Stimulated activated CD4-positive, alpha-beta T cell treated with anti-CD3 and anti-CD28 coated beads, TNF-alpha, amount 100 ng/mL, for 24 hours (primary cell): Measurements from ENCODE around the gene NRG3.
"Not testable (repeated sequence)": the region's sequence is repeated elsewhere in the genome, so short reads cannot be mapped to it uniquely, and the experiment has no call there.

Source experiments
- DNase-seq, 3 experiments: peaks; one replicate each; pipeline ENCODE4 v3.0.0-alpha.2; 2020; ENCODE audit warnings: low read depth in 3 of 3

Gene NRG3

GRCh38 chr10:82980321-82980720 is 1105.3 kb downstream of the NRG3 start:
- no peak for DNase-seq

DNA sequence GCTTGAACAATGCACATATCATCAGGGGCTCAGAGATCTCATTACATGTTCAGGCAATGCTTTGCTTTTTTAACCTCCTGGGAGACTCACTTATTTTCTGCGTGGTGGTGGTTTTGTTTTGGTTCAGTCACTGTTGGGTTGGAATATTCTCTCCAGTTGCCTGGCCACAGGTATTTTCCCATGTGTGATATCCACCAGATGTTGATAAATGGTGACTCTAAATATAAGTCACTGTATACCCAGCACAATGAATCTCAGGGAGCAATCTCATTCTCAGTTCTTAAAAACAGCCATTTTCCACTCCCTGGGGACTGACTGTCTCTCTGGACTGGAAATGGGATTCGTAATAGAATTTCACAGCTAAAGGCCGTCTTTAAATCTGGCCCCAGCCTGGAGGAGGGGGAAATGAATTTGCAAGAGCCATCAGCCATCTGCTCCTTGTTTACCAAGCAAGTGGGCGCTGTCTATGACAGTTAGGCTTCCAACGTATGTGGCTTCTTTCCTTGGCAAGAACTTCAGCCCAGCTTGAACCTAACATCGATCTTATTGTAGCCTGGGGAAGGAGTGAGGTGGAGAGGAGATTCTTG is 1106.2 kb downstream of the NRG3 start:
- DNase-seq: no peak

- DNase-seq: no peak
These were observed 1107.2 kb downstream of the NRG3 start for GRCh38 chr10:82982110-82982608.

GRCh38 chr10:82986216-82986615 is 1111.2 kb downstream of the NRG3 start:
- DNase-seq: no peak

DNA sequence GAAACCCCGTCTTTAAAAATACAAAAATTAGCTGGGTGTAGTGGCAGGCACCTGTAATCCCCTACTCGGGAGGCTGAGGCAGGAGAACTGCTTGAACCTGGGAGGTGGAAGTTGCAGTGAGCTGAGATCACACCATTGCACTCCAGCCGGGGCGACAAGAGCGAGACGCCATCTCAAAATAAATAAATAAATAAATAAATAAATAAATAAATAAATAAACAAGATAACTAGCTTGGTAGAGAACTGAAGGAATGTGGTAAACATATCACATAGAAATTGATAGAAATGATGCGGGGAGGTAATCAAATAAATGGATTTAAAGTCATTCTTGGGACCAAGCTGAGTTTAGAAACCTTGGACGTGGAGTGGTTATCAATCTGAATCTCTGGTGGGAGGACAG is 1131.5 kb downstream of the NRG3 start:
- DNase-seq: not testable (repeated sequence)

DNA sequence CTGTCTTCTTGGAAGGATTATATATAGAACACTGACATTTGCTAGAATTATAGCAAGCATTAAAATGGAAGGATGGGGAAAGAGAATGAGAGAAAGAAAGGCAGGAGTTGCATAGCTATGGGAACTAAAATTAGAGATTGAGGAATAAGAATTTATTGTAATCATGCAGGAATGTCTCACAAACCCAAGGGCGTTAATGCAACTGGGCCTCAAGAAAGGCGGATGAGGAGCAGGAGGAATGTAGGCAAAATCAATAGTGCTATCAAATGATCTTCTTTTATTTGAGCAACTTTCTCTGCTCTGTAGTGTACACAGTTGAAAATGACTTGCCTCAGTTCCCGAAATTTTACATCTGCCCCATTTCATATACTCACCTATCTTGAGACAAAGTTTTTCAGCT is 1132.5 kb downstream of the NRG3 start:
- no peak for DNase-seq

DNA sequence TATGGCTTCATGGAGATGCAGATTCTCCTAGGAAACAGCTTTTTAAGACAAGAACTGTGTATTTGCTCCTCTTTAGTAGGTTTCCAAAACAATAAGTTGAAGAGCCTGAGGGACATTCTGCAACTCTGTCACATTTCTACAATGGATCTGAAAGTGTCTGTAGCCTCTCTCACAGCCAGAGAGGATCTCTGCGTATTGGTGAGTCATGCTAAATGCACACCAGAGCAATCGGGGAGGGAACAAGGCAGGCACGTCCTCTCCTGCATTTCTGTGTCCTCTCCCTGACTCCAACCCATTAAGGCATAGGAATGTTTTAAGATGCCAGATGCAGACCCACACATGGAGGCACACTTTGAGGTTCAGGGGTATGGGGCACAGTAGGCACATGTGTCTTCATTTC is 1137.9 kb downstream of the NRG3 start:
- no peak for DNase-seq

- DNase-seq: no peak
These were observed 1142.3 kb downstream of the NRG3 start for GRCh38 chr10:83017076-83017867.

DNA sequence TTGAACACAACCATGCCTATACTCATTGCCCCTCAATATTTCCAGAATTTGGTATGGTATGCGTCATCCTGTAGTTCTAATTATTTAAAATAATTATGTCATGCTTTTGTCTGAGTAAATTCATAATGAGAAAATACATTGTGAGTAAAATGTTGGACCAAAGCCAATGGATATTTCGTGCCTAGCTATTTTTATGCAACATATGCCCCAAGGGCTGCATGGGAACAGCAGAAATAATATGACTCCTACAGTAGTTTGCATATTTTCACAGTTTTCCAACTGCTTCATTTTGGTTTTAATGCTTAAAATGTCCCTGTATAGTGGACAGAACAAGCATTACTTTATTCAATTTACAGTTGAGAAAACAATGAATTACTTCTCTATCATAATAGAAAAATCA is 1148.7 kb downstream of the NRG3 start:
- no peak for DNase-seq
